Kidney (tissue), 14 donors: Measurements from ENCODE around the gene ERGIC1. TPM values are rescaled to one million over a fixed set of nuclear protein-coding genes. Genes with fewer than 3 reads are reported as not detected.

Experiments used
- DNase-seq, 5 donors: peaks; one replicate each; pipeline ENCODE4 v3.0.0-alpha.2; 2013 to 2020
- FAIRE-seq: peaks from 2 replicates; lab custom pipeline; 2012; peaks lifted over from hg19 to GRCh38; lab: Jason Lieb, UNC
- H3K27ac ChIP-seq, 2 donors: one replicate each; pipeline ENCODE4 v1.7.0; 2013; ENCODE audit warnings: low read depth in 2 of 2, low read length in 2 of 2, inconsistent platforms in 1 of 2
- H3K27me3 ChIP-seq: one replicate; pipeline ENCODE4 v1.7.1; 2013; ENCODE audit warnings: low read length, inconsistent platforms; ENCODE audit not compliant: control insufficient read depth, insufficient read depth
- H3K36me3 ChIP-seq, 3 donors: one replicate each; pipeline versions ENCODE4 v1.7.0 to v1.7.1; 2013; ENCODE audit warnings: low read length in 3 of 3, control low read depth in 1 of 3, inconsistent platforms in 1 of 3; ENCODE audit not compliant: insufficient read depth in 3 of 3, control insufficient read depth in 2 of 3
- H3K4me1 ChIP-seq, 3 donors: one replicate each; pipeline versions ENCODE4 v1.7.0 to v1.7.1; 2013; ENCODE audit warnings: low read length in 3 of 3, inconsistent platforms in 1 of 3, low read depth in 1 of 3; ENCODE audit not compliant: control insufficient read depth in 2 of 3, insufficient read depth in 2 of 3
- H3K4me3 ChIP-seq, 3 donors: one replicate each; pipeline versions ENCODE4 v1.7.0 to v1.8.1; 2013; ENCODE audit warnings: low read length in 3 of 3, control low read depth in 1 of 3, inconsistent platforms in 1 of 3
- H3K9ac ChIP-seq, 3 donors: one replicate each; pipeline versions ENCODE4 v1.7.0 to v1.7.1; 2013; ENCODE audit warnings: low read length in 3 of 3, control low read depth in 1 of 3, inconsistent platforms in 1 of 3
- H3K9me3 ChIP-seq, 3 donors: one replicate each; pipeline versions ENCODE4 v1.7.0 to v1.7.1; 2013; ENCODE audit warnings: low read length in 3 of 3, control low read depth in 1 of 3, inconsistent platforms in 1 of 3; ENCODE audit not compliant: control insufficient read depth in 2 of 3, insufficient read depth in 1 of 3
- intact Hi-C: fragments of 100-400 bp; cut with DNase I; formaldehyde crosslinking; loops from one replicate; pipeline ENCODE4 v1.11.1; 2022
- polyA plus RNA-seq: library from polyadenylated mRNA; stranded (reverse); fragments of 350-450 nt; fragmentation: Illumina TruSeq; extraction: RNeasy Lipid Tissue Mini Kit (QIAGEN cat#74804); gene quantifications from one replicate; pipeline ENCODE4 v1.2.3, GENCODE V29; 2014; ENCODE audit warnings: low read depth, low replicate concordance; ENCODE audit not compliant: insufficient read depth
- total RNA-seq: library from RNA; stranded (reverse); fragmentation: NEBNext Ultra II Directional; extraction: Animal tissue kit (Norgen Biotek cat#: 25700); gene quantifications from one replicate; pipeline ENCODE4 v1.2.1, GENCODE V29; 2021
- TF ChIP-seq, protein P1 (sequence below): IDR thresholded peaks from 3 replicates; pipeline ENCODE4 v1.5.1; 2012; ENCODE audit warnings: mild to moderate bottlenecking, moderate library complexity, borderline replicate concordance; ENCODE audit not compliant: insufficient read depth; ENCODE audit errors: extremely low read depth
- donor health status: control.
- donor health status: control.
- donor health status: control.
- donor health status: control.
- donor health status: control.
- donor health status: DM: yes; HTN: yes; CAD: no.
- donor health status: Normal renal cell carcinoma (clear cell type).

ERGIC1 gene
- total and polyA plus RNA-seq, 2 donors from 2014 or later, result 88.0 to 183 TPM

DNA sequence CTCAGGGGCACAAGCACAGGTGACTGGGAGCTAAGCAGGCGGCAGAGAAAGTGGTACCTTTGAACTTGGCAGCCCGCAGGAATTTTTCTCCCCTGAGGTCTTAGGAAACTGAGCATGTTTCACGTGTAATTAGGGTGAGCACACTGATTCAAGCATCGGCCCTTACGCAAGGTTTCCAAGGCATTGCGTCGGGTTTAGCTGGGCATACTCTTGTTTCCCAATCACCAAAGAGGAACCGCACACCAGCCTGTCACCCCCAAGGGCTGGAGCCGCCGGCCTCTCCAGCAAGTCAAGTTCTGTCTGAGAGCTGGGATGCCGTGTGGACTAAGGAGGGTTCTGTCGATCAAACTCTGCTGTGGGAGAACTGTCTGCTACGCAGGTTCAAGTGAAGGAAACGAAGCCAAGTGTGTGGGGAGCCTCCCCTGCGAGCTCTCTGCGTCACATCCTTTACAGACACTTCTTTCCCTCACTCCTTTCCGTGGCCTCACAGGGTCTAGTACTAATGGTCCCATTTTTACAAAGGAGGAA lies 53.0 kb downstream of the ERGIC1 start:
- H3K36me3 ChIP-seq, result peaks cover 0 to 10% (median 2%) of the 10 kb centered on the region in 3 donors
- H3K27me3 ChIP-seq, result no peaks in the 10 kb centered on the region
- peak overlapping the region; percentile 66 to 82 for H3K27ac ChIP-seq
- intact Hi-C loops, result no loop called here
- no peak for FAIRE-seq
- H3K9me3 ChIP-seq, result no peaks in the 10 kb centered on the region
- DNase-seq, result peak in 2 of 5 donors; percentile 62 to 87
- no peak overlapping the region for H3K4me3 ChIP-seq
- H3K9ac ChIP-seq, result peak overlapping the region in 2 of 3 donors; percentile 33 to 62
- peaks cover 8 to 27% (median 26%) of the 10 kb centered on the region in 3 donors for H3K4me1 ChIP-seq
- TF ChIP-seq, protein P1, sequence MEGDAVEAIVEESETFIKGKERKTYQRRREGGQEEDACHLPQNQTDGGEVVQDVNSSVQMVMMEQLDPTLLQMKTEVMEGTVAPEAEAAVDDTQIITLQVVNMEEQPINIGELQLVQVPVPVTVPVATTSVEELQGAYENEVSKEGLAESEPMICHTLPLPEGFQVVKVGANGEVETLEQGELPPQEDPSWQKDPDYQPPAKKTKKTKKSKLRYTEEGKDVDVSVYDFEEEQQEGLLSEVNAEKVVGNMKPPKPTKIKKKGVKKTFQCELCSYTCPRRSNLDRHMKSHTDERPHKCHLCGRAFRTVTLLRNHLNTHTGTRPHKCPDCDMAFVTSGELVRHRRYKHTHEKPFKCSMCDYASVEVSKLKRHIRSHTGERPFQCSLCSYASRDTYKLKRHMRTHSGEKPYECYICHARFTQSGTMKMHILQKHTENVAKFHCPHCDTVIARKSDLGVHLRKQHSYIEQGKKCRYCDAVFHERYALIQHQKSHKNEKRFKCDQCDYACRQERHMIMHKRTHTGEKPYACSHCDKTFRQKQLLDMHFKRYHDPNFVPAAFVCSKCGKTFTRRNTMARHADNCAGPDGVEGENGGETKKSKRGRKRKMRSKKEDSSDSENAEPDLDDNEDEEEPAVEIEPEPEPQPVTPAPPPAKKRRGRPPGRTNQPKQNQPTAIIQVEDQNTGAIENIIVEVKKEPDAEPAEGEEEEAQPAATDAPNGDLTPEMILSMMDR, result no peak

DNA sequence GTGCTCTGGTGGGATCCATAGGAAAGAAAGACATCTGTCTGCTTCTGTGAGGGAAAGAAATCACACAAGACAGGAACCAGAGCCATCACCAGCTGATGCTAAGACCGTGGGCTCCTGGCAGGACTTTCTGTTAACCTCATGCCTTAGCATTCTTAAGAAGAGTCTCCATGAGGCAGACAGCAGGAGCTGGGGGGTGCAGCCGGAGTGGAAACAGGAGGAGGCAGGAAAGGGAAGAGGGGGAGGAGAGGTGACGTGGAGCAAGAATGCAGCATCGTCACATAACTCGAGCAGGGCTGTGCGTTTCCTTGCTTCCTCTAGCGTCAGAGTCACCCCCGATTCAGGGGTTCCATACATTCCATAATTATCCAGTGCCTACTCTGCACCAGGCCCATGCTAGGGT lies 53.6 kb downstream of the ERGIC1 start:
- H3K27ac ChIP-seq, result peak overlapping the region; percentile 66 to 82
- FAIRE-seq (no peak), DNase-seq (peak in 4 of 5 donors; percentile 80 to 93 (median 84))
- TF ChIP-seq, protein P1, result no peak
- H3K27me3 ChIP-seq, result no peaks in the 10 kb centered on the region
- peak overlapping the region in 1 of 3 donors; percentile 62 for H3K9ac ChIP-seq
- H3K36me3 ChIP-seq, result peaks cover 0 to 10% (median 2%) of the 10 kb centered on the region in 3 donors
- intact Hi-C loops, result no loop called here
- H3K9me3 ChIP-seq, result no peaks in the 10 kb centered on the region
- no peak overlapping the region for H3K4me3 ChIP-seq
- peaks cover 8 to 32% (median 30%) of the 10 kb centered on the region in 3 donors for H3K4me1 ChIP-seq

DNA sequence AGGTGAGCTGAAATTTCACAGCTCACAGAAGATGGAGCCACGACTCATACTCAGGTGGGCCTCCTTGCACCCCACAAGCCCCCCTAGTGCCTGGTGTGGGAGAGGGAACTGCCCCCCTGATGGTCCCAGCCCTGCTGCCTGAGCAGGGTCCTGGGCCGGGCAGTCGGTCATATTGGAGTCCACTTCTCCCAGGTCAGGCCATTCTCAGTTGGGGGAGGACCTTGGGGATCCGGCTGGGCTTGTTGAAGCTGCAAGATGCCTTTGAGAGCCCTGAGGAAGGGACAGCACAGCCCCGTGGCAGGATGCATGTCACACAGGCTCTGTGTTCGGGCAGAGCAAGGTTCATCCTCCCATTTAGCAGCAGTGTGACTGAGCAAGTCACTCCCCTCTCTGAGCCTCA lies 56.6 kb downstream of the ERGIC1 start:
- no peak for DNase-seq
- no peak overlapping the region for H3K4me3 ChIP-seq
- TF ChIP-seq, protein P1, result no peak
- H3K27ac ChIP-seq, result peak overlapping the region; percentile 5 to 9
- no peak for FAIRE-seq
- H3K27me3 ChIP-seq, result no peaks in the 10 kb centered on the region
- H3K9ac ChIP-seq, result peak overlapping the region in 1 of 3 donors; percentile 22
- H3K4me1 ChIP-seq, result peaks cover 8 to 32% (median 30%) of the 10 kb centered on the region in 3 donors
- peaks cover 0 to 10% (median 2%) of the 10 kb centered on the region in 3 donors for H3K36me3 ChIP-seq
- no peaks in the 10 kb centered on the region for H3K9me3 ChIP-seq
- intact Hi-C loops, result no loop called here
